Vein endothelial cell (primary cell): Measurements from ENCODE around the gene MED22. TPM values are rescaled to one million over a fixed set of nuclear protein-coding genes. Genes with fewer than 3 reads are reported as not detected.

Experiments used
- small RNA-seq: library from RNA; depleted of rRNA; stranded (forward); fragments of <200 nt; gene quantifications from one replicate; pipeline ENCODE3, GENCODE V24; 2012
- total RNA-seq: library from RNA; depleted of rRNA; stranded (reverse); fragments of >200 nt; gene quantifications from 2 replicates; pipeline ENCODE4 v1.2.3, GENCODE V29; 2012

MED22 gene
- 19.6 and 19.9 TPM in 2 replicates for total RNA-seq

DNA sequence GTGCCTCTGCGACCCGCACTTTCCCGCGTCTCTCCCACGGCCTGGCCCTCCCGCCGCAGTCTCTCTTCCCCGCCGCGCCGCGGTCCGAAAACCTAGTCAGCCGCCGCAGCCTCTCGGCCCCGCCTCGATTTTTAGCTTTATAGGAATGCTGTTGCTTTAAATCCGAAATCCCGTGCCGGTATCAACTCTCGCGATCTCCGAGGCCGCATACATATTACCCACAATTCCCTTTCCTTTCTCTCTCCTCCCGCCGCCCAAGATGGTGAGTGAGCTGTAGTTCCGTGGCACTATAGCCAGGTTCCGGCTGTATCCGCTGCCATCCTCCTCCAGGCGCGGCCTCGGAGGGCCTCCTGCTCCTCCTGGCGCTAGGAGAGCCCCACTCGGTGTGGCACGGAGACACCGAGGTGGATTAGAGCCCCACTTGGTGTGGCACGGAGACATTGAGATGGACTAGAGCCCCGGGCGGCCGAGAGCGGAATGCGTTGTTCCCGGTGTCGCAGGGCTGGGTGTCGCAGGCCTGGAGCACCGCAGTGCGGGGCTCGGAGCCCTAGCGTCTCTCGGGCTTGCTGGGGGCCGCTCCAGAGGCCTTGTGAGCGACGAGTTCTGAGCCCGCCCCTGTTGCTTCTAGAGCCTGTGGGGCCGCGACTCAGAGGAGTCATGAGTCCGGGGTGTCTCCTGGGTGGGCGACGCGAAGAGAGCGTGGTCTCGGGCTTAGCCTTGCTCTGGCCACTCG lies at the start of gene MED22, which contains the start of gene RPL7A:
Gene MED22 (minus strand): TSS at position 147 of the 733 bp plus-strand sequence. CDS start 1,469 bp downstream, outside the sequence.
Gene RPL7A (plus strand): TSS at position 234 of the 733 bp plus-strand sequence. CDS start 26 bp downstream, at position 260.

DNA sequence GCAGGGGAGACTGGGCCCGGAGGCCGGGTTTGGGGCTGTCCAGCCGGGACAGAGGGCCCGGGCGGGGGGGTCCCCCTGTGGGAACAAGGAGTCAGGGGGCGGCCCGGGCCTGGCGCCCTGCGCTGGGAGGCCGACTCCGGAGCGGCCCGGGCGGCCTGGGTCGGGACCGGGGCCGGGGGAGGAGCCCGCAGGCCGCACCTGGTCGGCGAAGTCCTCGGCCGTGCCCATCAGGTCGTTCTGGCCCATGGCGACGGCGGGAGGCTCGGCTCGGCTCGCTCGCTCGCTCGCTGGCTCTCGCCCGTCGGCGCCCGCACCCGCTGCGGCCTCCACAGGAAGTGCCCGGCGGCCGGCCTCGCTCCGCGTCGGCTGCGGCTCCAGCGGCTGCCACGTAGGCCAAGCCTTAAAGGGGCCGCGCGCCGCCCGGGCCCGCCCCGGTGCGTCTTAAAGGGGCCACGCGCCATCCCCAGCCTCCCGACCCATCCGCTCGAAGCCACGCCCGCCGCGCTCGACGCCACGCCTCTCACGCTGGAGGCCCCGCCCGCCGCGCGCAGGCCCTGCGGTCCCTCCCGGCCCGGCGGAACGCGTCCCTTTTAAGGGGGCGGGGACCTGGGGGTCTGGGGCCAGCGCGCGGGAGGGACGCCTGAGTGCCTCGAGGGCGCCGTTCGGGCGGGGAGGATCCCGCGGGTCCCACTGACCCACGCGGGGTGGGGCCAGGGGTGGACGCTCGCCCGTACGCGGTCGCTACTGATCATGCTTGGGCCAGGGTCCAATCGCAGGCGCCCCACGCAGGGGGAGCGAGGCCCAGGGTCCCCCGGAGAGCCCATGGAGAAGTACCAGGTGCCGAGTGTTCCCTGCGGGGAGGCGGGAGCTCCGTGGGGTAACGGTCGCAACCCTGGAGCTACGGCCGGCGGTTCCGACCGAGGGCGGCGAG lies 28.1 kb upstream of the MED22 start, which contains the start of the genes STKLD1 and SURF4:
Gene STKLD1 (plus strand): TSS at position 643 of the 931 bp plus-strand sequence. CDS start 108 bp downstream, at position 751.
Gene SURF4 (minus strand): TSS at position 337 of the 931 bp plus-strand sequence. CDS start 91 bp downstream, at position 246.

DNA sequence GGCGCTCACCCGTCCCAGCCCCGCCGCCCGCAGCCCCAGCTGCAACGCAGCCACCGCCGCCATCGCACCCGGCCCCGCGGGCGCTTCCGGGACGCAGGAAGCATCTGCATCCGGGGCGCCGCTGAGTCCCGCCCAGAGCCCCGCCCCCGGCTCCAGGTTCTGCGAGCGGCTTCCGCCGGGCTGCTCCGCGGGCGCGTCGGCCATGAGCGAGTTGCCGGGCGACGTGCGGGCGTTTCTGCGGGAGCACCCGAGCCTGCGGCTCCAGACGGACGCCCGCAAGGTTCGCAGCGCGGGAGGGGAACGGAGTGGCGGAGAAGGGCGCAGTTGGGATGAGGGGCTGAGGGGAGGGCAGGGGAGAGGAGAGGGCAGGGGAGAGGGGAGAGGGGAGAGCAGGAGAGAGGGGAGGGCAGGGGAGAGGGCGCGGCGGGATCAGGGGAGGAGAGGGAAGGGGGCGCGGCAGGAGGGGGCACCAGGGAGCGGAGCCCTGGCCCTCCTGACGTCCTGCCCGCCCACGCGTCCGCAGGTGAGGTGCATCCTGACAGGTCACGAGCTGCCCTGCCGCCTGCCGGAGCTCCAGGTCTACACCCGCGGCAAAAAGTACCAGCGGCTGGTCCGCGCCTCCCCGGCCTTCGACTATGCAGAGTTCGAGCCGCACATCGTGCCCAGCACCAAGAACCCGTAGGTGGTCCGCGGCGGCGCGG lies 8.6 kb upstream of the MED22 start, which contains the start of the genes SURF1 and SURF2:
Gene SURF1 (minus strand): TSS at position 97 of the 701 bp plus-strand sequence. CDS start 34 bp downstream, at position 63.
Gene SURF2 (plus strand): TSS at position 160 of the 701 bp plus-strand sequence. CDS start 43 bp downstream, at position 203.

GRCh38 chr9:133335924-133336811 lies 11.8 kb downstream of the MED22 start, which contains the start of gene SURF6:
Gene SURF6 (minus strand): TSS chr9:133336188. CDS start chr9:133336132, 56 bp downstream.

Small RNA genes lying within 50 kb of the gene (small RNA-seq; reads per million reads assigned to genes)
- gene RF00019 = not detected
- gene SNORD24 = not detected
- gene SNORD36A = not detected
- gene SNORD36B = not detected
- gene SNORD36C = not detected

Other genes starting within 250 kb of the MED22 start
- 61.5 and 67.6 TPM in 2 replicates for gene RALGDS, start 226.9 kb downstream of the MED22 start, total RNA-seq
- 17.3 and 36.9 TPM in 2 replicates for gene GBGT1, start 184.2 kb downstream of the MED22 start, total RNA-seq
- gene OBP2B, start 138.9 kb downstream of the MED22 start, total RNA-seq = not detected in 2 replicates
- 0.10 TPM in 1 of 2 replicates, not detected in the other for gene ABO, start 72.9 kb downstream of the MED22 start, total RNA-seq
- gene SURF6, start 11.9 kb downstream of the MED22 start, total RNA-seq = 11.1 and 11.3 TPM in 2 replicates
- 2,150 and 2,505 TPM in 2 replicates for gene RPL7A, start 87 bp upstream of the MED22 start, total RNA-seq
- 11.7 and 19.3 TPM in 2 replicates for gene SURF1, start 8.4 kb upstream of the MED22 start, total RNA-seq
- gene SURF2, start 8.4 kb upstream of the MED22 start, total RNA-seq = 10.7 and 12.1 TPM in 2 replicates
- 336 and 365 TPM in 2 replicates for gene SURF4, start 27.9 kb upstream of the MED22 start, total RNA-seq
- 0.33 and 1.6 TPM in 2 replicates for gene STKLD1, start 28.2 kb upstream of the MED22 start, total RNA-seq
- gene REXO4, start 69.9 kb upstream of the MED22 start, total RNA-seq = 13.4 and 16.0 TPM in 2 replicates
- gene ADAMTS13, start 74.2 kb upstream of the MED22 start, total RNA-seq = 0.48 and 0.98 TPM in 2 replicates
- 4.9 and 11.1 TPM in 2 replicates for gene CACFD1, start 111.8 kb upstream of the MED22 start, total RNA-seq
- gene SLC2A6, start 131.0 kb upstream of the MED22 start, total RNA-seq = 40.8 and 55.9 TPM in 2 replicates
- gene MYMK, start 176.8 kb upstream of the MED22 start, total RNA-seq = not detected in 2 replicates
- gene ADAMTSL2, start 186.6 kb upstream of the MED22 start, total RNA-seq = 0.10 TPM in 1 of 2 replicates, not detected in the other